GM18861 (cell line): ENCODE measurements around the gene RELL2.

Source experiments
- ATAC-seq: cut with Tn5 transposase; IDR thresholded peaks from one replicate; pipeline ENCODE4 v1.9.1; 2021; ENCODE audit not compliant: unreplicated experiment

The RELL2 gene

DNA sequence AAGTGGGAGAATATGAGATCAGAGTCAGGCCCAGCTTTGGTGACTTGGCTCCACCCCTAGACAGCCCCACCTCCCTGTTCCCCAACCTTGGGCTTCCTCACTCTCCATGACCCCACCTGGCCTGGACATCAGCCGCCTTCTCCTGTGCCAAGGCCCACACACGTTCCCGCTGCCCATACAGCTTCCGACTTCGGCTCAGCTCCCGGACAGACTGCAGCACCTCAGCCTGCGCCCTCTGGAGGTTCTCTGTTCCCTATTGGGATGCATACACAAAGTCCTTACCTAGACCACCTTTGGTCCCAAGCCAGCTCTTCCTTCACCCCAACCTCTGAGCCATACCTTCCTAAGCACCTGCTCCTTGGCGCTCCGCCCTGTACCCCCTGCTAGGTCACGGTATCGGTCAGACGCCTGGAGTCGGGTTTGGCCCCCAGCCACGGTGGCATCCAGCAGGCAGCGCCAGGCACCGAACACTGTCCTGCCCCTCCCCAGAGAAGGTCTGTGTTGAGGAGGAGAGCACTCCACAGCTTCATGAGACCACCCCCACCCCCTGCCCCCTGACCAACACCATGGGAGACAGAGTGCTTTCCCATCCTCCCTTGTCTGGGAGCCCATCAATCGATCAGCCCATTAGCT lies 12.4 kb downstream of the RELL2 start:
- no peak for ATAC-seq

DNA sequence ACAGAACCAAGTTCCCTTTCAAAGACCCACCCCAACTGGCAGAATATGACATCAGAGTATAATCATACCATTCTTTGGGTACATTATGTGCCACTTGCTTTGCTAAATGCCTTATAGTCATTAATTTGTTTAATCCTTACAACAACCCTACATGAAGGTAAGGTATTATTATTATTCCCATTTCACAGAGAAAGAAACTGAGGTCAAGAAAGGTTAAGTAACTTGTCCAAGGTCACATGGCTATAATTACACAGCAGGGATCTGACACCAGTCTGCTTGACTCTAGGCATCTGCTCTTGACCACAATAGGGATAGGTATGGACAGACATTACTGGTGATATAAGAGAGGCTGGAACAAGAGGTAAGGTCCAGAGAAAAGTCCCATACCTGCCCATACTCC lies 13.2 kb downstream of the RELL2 start:
- no peak for ATAC-seq

DNA sequence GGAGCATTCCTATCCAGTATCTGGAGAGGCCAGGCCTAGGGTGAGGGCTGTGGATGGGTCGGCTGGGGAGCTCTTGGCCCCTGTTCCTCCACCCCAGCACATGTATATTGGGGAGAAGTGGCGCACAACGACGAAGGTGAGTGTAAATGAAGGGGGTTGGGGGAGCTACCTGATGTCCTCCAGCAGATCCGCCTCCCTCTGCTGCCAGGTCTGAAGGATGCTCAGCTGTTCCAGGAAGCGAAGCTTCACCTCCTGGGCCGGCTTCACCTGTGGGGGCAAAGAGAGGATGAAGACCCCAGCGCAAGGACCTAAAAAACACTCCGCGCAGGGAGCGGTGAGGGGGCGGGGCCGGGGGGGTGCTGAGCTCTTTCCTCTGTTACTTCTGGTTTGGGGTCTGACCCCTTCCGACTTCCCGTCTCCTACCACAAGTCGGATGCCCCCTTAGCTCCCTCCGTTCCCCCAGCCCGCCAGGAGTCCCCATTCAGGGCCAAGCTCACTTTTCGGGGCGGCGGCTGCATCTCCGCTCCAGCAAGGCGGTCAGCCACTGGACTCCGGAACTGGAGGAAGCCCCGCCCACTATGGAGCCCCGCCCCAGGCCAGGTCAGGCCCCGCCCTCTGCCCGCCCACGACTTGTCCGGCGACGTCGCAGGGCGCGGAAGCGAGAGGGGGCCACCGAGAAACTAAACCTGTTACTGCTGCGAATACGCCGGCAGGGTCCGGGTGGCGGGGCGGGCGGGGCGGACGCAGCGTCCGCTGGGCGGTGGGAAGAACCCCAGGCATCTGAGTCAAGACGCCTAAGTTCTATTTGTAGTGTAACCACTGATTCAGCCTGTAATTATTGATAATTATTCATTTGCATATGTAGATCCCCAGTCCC lies 14.3 kb downstream of the RELL2 start, which contains the start of gene FCHSD1:
TSS of gene FCHSD1 (minus strand) at position 568 of the 877 bp plus-strand sequence. CDS start at position 518, 50 bp downstream.
- ATAC-seq, result peak; percentile 77

DNA sequence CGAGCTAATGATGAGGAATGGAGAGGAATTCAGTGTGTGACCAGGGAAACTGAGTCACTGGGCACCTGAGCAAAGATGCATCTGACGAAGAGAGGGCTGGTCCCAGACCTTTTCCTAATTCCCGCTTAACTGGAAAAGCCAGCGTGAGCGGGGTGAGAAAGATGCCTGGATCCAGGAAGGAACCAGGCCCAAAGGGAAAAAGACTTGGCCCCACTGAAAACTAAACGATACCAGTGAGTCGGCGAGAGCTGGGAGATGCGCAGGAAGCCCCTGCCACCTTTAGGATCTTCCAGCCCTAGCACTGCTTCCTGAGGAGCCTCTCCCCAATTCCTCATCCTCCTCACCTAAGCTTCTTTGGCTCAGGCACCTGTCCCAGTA lies 14.9 kb downstream of the RELL2 start:
- no peak for ATAC-seq

DNA sequence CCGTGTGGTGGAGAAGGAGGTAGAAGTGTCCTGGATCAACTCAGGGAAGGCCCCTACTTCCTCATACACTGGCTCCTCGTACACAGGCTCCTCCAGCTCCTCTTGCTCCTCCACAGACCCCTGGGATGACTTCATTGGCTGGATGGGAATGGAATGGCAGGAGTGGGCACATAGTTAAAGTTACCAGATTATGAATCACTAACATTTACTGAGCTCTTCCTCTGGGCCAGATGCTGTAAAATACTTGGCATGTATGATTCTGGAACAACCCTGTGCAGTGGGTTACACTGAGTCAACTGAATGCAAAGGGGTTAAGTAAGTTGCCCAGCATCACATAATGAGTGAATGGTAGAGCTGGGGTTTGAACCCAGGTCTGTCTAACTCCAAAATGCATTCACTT lies 17.5 kb downstream of the RELL2 start:
- ATAC-seq, result no peak

DNA sequence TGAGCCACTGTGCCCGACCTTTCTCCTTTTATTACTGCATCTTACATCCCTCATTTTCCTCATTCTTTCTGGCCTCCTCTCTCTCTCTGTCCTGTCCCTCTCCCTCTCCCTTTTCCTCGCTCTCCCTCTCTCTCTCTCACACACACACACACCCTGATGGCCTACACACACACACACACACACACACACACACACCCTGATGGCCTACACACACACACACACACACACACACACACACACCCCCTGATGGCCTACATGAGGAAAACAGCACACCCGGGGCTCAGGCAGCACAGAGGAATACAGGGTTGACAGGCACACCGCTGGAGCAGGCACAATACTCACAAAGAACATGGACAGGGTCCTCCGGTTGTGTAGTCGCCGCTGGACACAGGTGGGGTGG lies 18.2 kb downstream of the RELL2 start:
- no peak for ATAC-seq

DNA sequence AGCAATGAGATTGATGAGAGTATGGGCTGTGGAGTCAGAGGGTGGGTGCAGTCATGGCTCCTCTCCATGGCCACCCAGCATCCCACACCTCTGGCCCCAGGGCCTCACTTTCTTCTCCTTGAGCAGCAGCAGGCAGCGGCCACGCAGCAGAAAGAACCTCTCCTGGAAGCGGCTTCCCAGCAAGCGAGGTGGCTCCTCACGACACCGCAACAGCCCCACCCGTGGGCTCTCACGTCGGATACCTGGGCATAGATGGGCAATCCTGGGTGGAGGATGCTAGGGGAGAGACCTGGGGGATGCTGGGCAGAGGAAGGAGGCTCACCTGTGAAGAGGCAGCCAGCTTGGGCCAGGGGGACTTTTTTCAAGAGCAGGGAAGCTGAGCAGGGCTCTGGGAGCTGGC lies 19.6 kb downstream of the RELL2 start:
- no peak for ATAC-seq

DNA sequence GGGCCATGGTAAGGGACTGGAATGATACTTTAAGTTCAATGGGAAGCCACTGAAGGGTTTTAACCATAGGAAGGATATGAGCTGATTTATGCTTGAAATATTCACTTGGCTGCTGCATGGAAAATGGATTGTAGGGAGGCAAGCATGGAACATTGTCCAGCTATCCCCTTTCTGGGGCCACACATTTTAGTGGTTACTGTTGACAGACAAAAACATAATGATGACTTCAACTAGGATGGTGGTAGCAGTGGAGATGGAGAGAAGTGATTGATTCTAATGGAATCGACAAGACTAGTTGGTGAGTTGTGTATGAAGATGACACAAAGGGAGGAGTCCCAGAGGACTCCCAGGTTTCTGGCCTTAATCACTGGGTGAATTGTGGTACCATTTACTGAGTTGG lies 20.6 kb downstream of the RELL2 start:
- no peak for ATAC-seq

DNA sequence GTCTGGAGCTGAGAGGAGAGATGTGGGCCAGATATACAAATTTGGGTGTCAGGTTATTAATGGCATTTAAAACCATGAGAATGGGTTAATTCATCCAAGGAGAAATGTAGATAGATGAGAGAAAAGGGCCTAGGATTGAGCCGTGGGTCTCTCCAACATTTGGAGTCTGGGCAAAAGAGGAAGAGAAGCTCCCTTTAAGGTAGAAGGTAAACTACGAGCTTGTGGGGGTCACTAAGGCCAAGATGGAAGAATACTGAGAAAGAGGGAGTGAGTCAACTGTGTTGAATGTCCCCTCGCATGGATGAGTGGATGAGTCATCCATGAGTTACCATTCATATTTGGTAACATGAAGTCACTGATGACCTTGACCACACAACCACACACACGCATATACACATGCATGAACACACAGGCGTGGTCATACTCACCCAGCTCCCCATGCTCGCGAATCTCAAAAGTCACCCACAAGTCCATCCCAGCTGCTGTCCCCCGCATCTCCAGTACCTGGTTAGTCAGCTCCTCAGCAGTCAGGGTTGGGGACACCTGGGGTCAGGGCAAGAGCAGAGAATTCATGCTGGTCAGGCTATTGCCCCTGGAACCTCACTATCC lies 21.2 kb downstream of the RELL2 start:
- ATAC-seq, result peak; percentile 73

DNA sequence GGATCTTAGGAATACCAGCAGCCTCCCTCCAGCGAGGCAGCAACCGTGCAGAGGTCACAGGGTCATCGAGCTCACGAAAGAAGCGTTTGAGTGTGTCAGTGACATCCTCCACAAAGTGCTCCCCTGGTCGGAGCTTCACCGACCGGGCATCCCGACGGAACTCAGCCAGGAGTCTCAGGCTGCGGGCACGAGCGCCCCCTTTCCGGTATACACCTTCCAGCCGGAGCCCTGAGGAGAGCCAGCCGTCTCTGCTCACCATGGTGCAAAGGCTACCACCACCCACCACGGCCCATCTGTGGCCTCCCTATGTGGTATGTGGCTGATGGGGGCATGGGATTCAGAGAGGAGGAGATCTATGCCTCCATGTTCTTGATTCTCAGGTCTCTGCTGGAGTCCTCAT lies 25.2 kb downstream of the RELL2 start:
- ATAC-seq, result no peak

DNA sequence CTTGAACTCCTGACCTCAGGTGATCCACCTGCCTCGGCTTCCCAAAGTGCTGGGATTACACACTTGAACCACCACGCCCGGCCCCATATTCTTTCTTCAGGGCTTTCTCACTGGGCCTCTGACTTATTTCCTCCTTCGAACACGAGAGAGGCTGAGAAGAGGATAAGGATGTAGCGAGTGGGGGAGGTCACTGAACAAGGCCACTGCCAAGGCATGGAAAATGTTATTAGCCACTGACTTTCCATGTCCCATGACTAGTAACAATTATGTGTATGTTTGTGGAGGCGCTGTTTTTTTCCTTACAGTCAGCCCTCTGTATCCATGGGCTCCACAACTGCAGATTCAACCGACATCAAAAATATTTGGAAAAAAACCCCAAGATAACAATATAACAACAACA lies 26.7 kb downstream of the RELL2 start:
- ATAC-seq, result no peak

DNA sequence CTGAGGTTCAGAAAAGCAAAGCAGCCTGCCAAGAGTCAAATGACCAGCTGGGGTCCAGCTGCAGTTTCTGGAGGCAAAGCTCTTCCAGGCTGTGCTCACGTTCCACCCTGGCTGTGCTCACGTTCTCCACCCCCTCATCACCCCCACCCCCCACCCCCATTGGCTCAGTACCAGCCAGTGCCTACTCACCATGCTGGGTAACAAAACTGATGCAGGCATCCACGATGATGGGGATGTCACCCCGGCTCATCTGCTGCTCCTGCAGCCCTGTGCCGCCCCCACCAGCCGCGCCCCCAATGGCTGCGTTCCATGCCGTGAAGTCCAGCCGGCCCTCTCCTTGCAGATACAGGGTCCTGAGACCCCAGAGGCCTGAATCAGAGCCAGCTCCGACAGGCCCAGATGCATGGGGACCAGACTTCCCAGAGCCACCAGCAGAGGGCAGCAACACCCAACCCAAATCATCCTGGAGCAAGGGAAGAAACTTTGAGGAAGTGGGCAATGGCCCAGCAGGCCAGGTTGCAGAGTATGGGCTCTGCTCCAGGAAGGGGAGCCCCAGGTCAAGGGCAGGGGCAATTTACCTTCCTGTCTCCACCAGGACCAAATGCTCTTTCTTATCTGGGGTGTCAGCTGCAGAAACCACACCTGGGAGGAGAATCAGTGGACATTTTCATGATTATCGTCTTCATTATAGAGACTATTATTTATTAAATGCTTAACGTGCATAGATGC lies 28.1 kb downstream of the RELL2 start:
- peak; percentile 84 for ATAC-seq

DNA sequence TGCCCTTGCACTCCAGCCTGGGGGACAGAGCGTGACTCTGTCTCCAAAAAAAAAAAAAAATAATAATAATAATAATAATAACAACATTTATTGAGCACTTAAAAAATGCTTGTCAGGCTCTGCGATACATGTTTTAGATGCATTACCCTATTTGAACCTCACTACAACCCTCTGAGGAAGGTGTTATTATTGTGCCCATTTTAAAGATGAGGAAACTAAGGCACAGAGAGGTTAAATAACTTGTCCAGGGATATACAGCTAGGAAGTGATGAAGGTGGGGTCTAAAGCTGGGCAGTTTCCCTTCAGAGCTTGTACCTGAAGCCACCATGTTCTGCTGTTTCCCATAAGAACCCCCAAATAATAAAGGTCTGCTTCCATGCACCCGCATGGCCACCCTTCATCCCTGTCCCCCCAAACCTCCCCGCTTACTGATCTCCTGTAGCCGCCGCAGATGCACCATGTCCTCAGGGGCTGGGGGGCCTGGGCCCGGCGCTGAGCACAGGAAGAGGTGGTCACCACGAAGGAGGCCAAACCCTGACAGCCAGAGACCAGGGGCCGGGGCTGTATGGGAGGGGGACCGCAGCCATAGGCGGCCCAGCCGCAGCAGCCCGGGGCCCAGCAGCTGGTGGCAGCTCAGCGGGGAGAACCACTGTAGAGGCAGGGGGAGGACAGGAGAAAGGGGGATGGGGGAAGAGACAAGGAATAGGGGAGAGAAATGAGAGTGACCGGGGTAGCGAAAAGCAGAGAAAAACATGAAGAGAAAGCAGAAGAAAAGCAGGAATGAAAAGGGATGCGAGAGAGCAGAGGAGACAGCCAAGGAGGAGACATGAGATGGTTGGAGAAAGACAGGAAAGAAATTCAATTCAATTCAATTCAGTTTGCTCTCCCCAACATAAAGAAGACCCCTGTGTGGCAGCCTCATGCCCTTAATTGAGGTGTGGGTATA lies 29.5 kb downstream of the RELL2 start:
- no peak for ATAC-seq

DNA sequence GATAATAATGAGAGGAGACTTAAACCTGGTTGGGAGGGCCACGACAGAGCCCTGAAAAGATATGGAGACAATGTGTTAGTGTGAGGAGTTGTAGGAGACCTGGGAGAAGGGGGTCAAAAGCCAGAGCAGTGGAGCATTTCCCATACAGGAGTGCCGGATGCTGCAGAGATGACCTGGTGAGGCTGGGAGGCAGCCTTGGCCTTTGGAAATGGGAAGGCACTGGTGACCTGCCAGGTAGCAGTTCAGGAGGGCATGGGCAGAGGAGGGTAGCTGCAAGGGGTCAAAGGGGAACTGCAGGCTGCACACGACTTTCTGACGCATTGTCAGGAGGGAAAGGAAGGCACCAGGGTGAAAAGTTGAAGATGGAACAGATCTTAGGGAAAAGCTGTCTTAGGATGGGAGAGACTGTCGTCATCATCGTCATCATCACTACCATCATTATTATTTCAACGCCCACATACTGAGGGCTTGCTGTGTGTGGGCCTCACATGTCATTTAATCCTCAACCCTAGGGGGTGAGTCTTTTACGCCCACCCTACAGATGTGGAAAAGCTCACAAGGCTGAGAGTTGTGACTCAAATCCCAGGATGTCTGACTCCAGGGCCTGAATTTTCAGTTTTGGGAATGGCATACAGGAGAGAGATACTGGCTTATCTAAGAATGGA lies 31.9 kb downstream of the RELL2 start:
- ATAC-seq, result no peak

DNA sequence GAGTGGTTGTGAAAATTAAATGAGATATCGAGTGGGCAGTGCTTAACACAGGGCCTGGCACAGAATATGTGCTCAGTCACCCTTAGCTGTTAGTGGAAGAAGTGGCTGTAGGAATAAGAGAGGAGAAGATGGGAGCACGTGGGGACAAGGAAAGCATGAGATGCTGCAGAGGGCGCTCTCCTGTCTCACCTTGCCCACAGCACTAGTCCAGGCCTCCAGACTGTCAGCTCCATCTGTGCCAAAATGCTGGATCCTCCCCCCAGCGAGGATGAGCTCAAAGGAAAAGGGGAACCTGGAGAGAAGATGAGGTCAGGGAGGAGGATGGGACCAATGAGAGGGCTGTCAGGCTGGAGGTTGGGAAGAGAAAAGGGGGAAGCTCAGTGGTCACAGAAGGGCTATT lies 32.7 kb downstream of the RELL2 start:
- no peak for ATAC-seq

DNA sequence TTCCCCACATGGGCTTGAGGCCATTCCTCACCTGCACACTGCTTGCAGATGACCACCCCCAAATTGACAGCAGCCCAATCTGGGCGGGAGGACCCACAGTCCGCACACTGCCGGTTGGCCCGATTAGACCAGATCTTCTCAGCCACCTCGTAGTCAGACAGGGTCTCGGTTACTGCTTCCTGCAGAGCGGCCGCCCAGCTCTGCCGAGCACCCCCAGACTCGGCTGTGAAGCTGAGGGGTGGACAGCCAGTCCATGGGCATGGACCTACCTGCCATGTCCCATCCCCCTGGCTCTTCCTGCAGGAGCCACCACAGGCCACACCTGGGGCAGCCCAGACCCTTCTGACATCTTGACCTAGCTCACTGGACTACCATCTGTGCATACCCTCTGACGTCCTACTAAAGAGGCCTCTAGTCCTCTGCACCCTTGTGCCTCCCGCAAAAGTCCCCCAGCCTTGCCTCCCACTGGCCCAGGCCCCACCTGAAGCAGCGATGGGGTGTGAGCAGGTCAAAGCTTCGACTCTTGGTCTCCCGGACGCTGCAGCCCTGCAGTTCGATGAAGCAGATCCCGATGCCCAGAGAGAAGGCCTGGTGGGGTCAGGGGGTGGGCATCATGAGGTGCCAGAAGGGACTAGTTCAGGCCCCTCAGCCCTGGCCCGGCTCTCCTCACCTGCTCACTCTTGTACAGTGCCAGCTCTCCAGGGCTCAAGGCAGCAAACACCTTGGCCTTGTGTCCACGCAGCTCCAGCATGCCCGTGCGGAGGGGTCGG lies 35.5 kb downstream of the RELL2 start:
- no peak for ATAC-seq

DNA sequence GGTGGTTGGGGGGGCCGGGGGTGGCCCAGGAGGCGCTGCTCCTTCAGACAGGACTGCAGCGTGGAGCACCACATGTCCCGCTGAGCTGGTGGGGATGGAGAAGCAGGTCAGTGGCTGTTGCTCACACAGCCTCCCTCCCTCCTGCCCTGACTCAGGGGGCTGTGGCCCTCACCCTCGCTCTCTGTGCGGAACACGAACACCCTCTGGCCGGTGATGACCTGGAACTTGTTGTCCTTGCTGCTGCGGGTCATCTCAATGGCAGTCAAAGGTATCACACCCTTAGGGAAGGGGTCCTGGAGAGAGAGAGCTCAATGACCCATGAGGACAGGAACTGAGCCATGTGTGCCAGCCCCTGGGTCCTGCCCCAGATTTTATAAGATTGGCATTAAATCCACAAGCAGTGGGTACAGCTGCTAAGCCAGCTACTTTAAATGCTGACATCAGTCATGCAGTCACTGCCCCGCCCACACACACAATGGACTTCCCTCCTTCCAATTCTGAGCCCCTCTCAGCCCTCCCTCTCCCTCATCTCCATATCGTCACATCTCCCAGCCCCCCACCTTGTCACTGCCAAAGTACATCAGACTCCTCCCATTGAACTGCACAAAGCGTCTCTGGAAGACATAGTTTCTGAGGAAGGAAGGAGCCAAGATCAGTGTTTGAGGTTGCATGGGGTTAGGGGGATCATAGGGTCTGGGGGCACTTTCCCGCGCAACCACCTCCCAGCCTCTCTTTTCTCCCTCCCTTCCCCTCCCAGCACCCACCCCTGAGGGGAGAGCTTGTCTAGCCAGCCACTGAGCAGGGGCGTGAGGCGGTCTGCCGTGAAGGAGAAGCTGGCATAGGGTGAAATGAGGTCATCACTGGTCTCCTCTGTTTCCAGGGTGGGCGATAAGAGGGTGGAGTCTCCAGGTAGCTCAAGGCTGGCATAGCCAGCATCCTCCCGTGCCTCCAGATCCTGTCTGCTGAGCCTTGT lies 36.3 kb downstream of the RELL2 start:
- no peak for ATAC-seq

DNA sequence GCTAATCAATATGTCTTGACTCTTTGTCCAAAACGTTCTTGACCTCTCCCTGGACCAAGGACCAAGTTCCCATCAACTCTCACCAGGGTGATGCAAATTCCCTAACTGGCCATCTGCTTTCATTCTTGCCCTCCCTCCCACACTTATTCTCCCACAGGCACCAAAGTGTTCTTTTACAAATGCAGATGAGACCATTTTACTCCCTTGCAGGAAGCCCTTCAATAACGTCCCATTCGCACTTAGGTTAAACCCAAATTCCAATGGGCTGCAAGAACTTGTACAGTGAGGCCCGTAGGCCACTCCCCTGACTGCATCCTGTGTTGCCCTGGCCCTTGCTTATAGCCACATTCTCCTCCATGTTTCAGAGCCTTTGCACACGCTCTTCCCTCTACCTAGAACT lies 38.0 kb downstream of the RELL2 start:
- ATAC-seq, result no peak
